WERI-Rb-1 (cell line): ENCODE data around the gene AUH.

ENCODE experiments used
- DNase-seq: peaks from one replicate; pipeline ENCODE4 v3.0.0-alpha.2; 2020
- H3K27ac ChIP-seq: fragments of 250-450 bp; sonication (Bioruptor Pico); 2 replicates; pipeline ENCODE4 v1.5.1; 2020; ENCODE audit warnings: mild to moderate bottlenecking, moderate library complexity
- H3K27me3 ChIP-seq: fragments of 250-450 bp; sonication (Bioruptor Pico); 2 replicates; pipeline ENCODE4 v1.5.1; 2021; ENCODE audit warnings: mild to moderate bottlenecking, low read depth, moderate library complexity; ENCODE audit not compliant: insufficient read depth, severe bottlenecking
- H3K36me3 ChIP-seq: fragments of 250-450 bp; sonication (Bioruptor Pico); 2 replicates; pipeline ENCODE4 v1.5.1; 2020; ENCODE audit warnings: mild to moderate bottlenecking, moderate library complexity
- H3K4me3 ChIP-seq: 2 replicates; pipeline ENCODE4 v1.5.1; 2011; ENCODE audit warnings: low read depth, mild to moderate bottlenecking, control low read depth, low read length
- H3K9me3 ChIP-seq: fragments of 250-450 bp; sonication (Bioruptor Pico); 2 replicates; pipeline ENCODE4 v1.5.1; 2021; ENCODE audit warnings: mild to moderate bottlenecking, moderate library complexity; ENCODE audit not compliant: severe bottlenecking
- TF ChIP-seq, protein P1 (sequence below): IDR thresholded peaks from 2 replicates; pipeline ENCODE4 v1.5.1; 2011; ENCODE audit warnings: low read depth, mild to moderate bottlenecking, control low read depth, inconsistent platforms, low read length

AUH gene, protein sequence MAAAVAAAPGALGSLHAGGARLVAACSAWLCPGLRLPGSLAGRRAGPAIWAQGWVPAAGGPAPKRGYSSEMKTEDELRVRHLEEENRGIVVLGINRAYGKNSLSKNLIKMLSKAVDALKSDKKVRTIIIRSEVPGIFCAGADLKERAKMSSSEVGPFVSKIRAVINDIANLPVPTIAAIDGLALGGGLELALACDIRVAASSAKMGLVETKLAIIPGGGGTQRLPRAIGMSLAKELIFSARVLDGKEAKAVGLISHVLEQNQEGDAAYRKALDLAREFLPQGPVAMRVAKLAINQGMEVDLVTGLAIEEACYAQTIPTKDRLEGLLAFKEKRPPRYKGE

DNA sequence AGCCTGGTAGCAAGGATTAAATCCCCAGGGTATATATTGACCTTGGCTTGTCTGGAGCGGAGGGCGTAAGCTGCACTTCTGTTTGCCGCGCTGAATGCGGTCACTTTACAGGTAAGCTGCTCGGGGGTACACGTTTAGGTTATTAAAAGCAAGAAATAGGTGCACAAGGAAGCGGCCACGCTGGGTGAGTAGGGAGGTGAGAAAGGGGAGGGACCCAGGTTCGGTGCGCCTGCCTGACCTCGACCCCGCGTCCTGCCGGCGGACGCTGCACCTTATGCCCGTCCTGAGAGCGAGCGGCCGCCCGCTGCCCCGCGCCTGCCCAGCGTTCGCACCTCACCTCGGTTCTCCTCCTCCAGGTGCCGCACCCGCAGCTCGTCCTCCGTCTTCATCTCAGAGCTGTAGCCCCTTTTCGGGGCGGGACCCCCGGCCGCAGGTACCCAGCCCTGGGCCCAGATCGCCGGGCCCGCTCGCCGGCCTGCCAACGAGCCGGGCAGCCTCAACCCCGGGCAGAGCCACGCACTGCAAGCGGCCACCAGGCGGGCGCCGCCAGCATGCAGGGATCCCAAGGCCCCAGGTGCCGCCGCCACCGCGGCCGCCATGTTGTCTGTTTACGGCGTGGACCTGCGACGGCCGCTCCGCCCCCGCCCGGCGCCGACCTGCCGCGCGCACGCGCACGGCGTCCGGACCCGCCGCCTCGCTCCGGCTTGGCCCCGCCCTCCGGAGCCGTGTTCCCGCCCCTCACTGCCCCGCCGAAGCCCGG, at the start of gene AUH:
Gene AUH, minus strand, starts transcription at position 628 of the 760 bp plus-strand sequence. Its CDS starts 29 bp downstream, at position 599.
- H3K4me3 ChIP-seq, result peak within 1 kb of the TSS; percentile 73
- TF ChIP-seq, protein P1, sequence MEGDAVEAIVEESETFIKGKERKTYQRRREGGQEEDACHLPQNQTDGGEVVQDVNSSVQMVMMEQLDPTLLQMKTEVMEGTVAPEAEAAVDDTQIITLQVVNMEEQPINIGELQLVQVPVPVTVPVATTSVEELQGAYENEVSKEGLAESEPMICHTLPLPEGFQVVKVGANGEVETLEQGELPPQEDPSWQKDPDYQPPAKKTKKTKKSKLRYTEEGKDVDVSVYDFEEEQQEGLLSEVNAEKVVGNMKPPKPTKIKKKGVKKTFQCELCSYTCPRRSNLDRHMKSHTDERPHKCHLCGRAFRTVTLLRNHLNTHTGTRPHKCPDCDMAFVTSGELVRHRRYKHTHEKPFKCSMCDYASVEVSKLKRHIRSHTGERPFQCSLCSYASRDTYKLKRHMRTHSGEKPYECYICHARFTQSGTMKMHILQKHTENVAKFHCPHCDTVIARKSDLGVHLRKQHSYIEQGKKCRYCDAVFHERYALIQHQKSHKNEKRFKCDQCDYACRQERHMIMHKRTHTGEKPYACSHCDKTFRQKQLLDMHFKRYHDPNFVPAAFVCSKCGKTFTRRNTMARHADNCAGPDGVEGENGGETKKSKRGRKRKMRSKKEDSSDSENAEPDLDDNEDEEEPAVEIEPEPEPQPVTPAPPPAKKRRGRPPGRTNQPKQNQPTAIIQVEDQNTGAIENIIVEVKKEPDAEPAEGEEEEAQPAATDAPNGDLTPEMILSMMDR, result no peak
- H3K9me3 ChIP-seq, result peaks cover 2% of the 10 kb centered on the region
- DNase-seq, result peak; percentile 82
- peak within 1 kb of the TSS; percentile 88 for H3K27ac ChIP-seq
- no peaks in the 10 kb centered on the region for H3K27me3 ChIP-seq
- peaks cover 30% of the 10 kb centered on the region for H3K36me3 ChIP-seq

DNA sequence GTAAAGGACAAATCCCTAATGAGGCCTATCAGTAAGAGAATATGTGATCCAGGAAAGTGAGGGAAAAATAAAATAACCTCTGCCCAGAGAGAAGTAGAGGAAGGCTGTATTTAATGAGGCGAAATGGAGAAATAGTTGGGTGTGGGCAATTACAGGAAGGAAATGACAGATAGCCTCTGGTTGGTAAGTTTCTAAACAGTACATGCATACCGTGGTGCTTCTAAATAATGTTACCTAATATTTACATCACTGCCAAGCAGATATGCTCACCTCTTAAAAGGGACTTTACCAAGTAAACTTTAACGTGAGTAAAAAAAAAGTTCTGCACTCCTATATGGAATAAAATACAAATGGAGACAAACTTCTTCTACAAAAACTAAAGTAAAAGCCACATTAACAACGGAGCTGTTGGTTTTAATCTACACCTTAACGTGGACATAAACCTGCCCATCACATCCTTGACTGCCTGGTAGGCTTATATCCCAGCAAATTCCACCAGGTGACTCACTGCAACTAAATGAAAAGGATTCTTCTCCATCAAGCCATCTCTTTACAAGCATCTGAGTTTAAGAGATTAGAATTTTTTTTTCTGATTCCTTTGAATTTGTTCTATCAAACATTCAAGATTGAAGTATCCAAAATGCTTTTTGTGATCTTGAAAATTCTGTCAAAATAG, 49.5 kb upstream of the AUH start:
- Histone ChIP-seq H3K4me3 (no peak overlapping the region), H3K9me3 (no peaks in the 10 kb centered on the region), H3K36me3 (peaks cover 17% of the 10 kb centered on the region), H3K27me3 (no peaks in the 10 kb centered on the region), H3K27ac (no peak overlapping the region)
- TF ChIP-seq, protein P1, result no peak
- no peak for DNase-seq

DNA sequence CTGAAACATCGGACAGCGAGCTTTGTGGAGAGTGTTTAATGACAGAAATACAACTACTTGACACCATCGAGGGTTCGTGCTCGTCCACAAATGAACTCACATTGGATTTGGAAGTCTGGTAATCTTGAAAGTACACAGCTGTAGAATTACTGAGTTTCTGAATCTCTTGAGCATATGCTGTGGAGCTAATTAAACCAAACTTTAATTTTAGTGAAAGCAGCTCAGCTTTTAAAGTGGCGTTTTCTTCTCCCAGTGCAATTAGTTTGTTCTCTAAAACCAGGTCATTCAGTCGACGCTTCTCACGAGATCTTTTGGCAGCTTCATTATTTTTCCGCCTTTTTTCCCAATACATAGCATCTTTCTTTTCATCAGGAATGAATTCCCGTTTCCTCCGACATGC, 48.4 kb upstream of the AUH start:
- Histone ChIP-seq H3K9me3 (no peaks in the 10 kb centered on the region), H3K27me3 (no peaks in the 10 kb centered on the region), H3K27ac (peak overlapping the region; percentile 38; the same call in 1 of the 2 replicates), H3K36me3 (peaks cover 17% of the 10 kb centered on the region), H3K4me3 (no peak overlapping the region)
- TF ChIP-seq, protein P1, result no peak
- DNase-seq, result peak; percentile 14

DNA sequence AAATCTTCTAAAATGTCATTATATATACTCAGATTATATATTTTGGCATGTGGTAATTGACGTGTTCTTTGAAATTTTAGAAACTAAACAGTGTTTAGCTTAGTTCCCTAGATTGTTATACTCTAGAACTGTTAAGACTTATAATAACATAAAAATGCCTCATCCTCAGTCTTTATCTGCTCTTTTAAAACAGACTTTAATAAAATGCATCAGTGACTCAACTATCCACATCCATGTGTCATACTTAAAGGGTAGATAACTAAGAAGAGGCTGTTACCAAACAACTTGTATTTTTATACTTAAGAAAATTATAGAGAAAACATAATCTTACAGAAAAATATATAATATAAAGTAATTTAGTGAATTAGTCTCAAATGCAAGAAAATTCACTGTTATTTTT, 46.8 kb upstream of the AUH start:
- TF ChIP-seq, protein P1, result no peak
- DNase-seq, result no peak
- Histone ChIP-seq H3K9me3 (no peaks in the 10 kb centered on the region), H3K4me3 (no peak overlapping the region), H3K27me3 (no peaks in the 10 kb centered on the region), H3K36me3 (peaks cover 17% of the 10 kb centered on the region), H3K27ac (no peak overlapping the region)

DNA sequence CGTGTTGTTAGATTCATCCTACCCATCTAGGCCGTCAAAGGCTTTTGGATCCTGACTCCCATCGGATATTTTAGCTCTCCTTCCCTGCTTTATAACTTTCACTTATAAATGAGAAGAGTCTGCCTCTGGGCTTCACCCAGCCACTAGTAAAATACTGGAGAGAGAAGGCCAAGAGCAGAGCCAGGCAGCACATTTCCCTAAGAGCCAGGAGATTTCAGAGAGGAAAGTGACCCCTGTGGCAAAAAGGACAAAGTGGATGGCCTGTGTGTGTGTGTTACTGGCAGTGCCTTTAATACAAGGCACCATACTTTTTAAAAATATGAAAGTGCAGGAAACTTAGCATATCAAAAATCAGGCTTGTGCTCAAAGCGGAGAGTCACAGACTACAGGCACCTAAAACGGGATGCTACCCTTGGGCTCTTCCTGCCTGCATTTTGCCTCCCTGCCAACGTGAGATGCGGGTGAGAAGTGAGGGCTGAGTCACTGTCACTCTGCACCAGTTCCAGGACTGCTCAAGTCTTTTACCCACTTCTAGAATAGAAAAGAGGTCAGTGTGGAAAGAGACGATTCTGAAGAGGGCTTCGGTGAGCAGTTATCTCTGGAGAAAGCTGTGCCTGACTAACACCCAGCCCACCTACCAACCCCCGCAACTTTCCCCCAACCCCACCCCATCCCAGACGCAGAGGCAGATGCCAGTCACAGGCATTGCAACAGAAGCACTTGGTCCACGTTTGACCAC, 46.0 kb upstream of the AUH start:
- H3K27ac ChIP-seq, result no peak overlapping the region
- DNase-seq, result no peak
- H3K4me3 ChIP-seq, result no peak overlapping the region
- H3K36me3 ChIP-seq, result peaks cover 17% of the 10 kb centered on the region
- H3K27me3 ChIP-seq, result no peaks in the 10 kb centered on the region
- H3K9me3 ChIP-seq, result no peaks in the 10 kb centered on the region
- TF ChIP-seq, protein P1, result no peak
